MCF 10A (cell line): ENCODE measurements around the gene C19orf73. TPM values are rescaled to one million over a fixed set of nuclear protein-coding genes. Genes with fewer than 3 reads are reported as not detected.

ENCODE experiments used
- BruUV-seq: library from RNA; stranded (reverse); fragments of 400-500 nt; replicated peaks from 2 replicates; lab custom pipeline; 2021; lab: Mats Ljungman, UMichigan
- CTCF ChIA-PET: fragments of 300-600 bp; sonication (Branson Sonifier 250); formaldehyde crosslinking; extraction: SDS; loops from one replicate; lab custom pipeline; 2021; ENCODE audit warnings: antibody characterized with exemption, inconsistent platforms; lab: Yijun Ruan, JAX
- POLR2A ChIA-PET: fragments of 300-600, 350-650 bp; sonication (Branson Sonifier 250); formaldehyde crosslinking; extraction: SDS; loops from one replicate; lab custom pipeline; 2020; ENCODE audit warnings: antibody characterized with exemption, inconsistent platforms; lab: Yijun Ruan, JAX
- DNase-seq: peaks from one replicate; pipeline ENCODE4 v3.0.0-alpha.2; 2018; ENCODE audit not compliant: unreplicated experiment
- H3K27ac Mint-ChIP-seq: one replicate; pipeline ENCODE4 v1.8.0; 2022; ENCODE audit warnings: mild to moderate bottlenecking, low read depth, mixed read lengths; ENCODE audit not compliant: unreplicated experiment
- H3K27me3 Mint-ChIP-seq: one replicate; pipeline ENCODE4 v1.8.0; 2022; ENCODE audit warnings: mixed read lengths; ENCODE audit not compliant: insufficient read depth, unreplicated experiment
- H3K36me3 Mint-ChIP-seq: one replicate; pipeline ENCODE4 v1.8.0; 2022; ENCODE audit warnings: mild to moderate bottlenecking, moderate library complexity, mixed read lengths; ENCODE audit not compliant: insufficient read depth, unreplicated experiment
- H3K4me1 Mint-ChIP-seq: one replicate; pipeline ENCODE4 v1.8.0; 2022; ENCODE audit warnings: mixed read lengths; ENCODE audit not compliant: insufficient read depth, unreplicated experiment
- H3K4me3 Mint-ChIP-seq: one replicate; pipeline ENCODE4 v1.8.0; 2022; ENCODE audit warnings: mild to moderate bottlenecking, moderate library complexity, mixed read lengths; ENCODE audit not compliant: unreplicated experiment
- H3K9me3 Mint-ChIP-seq: one replicate; pipeline ENCODE4 v1.8.0; 2022; ENCODE audit warnings: mixed read lengths; ENCODE audit not compliant: unreplicated experiment
- CTCF ChIP-seq: fragments of 200-600 bp; IDR thresholded peaks from one replicate; pipeline ENCODE4 v1.8.0; 2022; ENCODE audit warnings: antibody characterized with exemption, mild to moderate bottlenecking; ENCODE audit not compliant: unreplicated experiment
- intact Hi-C: fragments of 100-400 bp; cut with micrococcal nuclease; formaldehyde crosslinking; loops from 2 replicates; pipeline ENCODE4 v1.14.1; 2022
- total RNA-seq: library from RNA; stranded (reverse); gene quantifications from 2 replicates; pipeline ENCODE4 v1.2.3, GENCODE V29; 2022

The C19orf73 gene
- total RNA-seq, 1 experiment from 2014 or later: 3.2 TPM

- intact Hi-C loops: no loop called here
Measured at GRCh38 chr19:49142866-49143335, 24.0 kb upstream of the C19orf73 start.

GRCh38 chr19:49141352-49141751 lies 22.4 kb upstream of the C19orf73 start:
- no TSS peak for BruUV-seq
- Mint-ChIP-seq H3K4me3 (no peak overlapping the region), H3K4me1 (peaks cover 19% of the 10 kb centered on the region), H3K36me3 (peaks cover 6% of the 10 kb centered on the region), H3K27ac (no peak overlapping the region), H3K27me3 (no peaks in the 10 kb centered on the region), H3K9me3 (no peaks in the 10 kb centered on the region)
- intact Hi-C loops: no loop called here
- ChIA-PET CTCF (interaction anchor here (0.6 to 1.4 kb wide), 3 partner anchors 9 to 141 kb away, joined by 3 to 7 read pairs (median 4); no protein-coding TSS in a partner anchor), POLR2A (interaction anchor here (0.7 to 1.0 kb wide), 3 partner anchors 10 to 31 kb away, joined by 3 to 4 read pairs (median 3); no protein-coding TSS in a partner anchor)
- DNase-seq: no peak
- TF ChIP-seq CTCF: no peak

More at GRCh38 chr19:49142866-49143335, 24.0 kb upstream of the C19orf73 start:
- Mint-ChIP-seq H3K4me3 (peak overlapping the region; percentile 85), H3K9me3 (no peaks in the 10 kb centered on the region), H3K27ac (peak overlapping the region; percentile 53), H3K27me3 (no peaks in the 10 kb centered on the region), H3K36me3 (peaks cover 6% of the 10 kb centered on the region), H3K4me1 (peaks cover 19% of the 10 kb centered on the region)
- DNase-seq: peak; percentile 96
- CTCF ChIA-PET: interaction anchor here (0.7 to 0.9 kb wide), 4 partner anchors 13 to 62 kb away, joined by 3 to 5 read pairs (median 3); no protein-coding TSS in a partner anchor
- POLR2A ChIA-PET: interaction anchor here (0.5 to 1.5 kb wide), 6 partner anchors 14 to 154 kb away, joined by 3 to 11 read pairs (median 4); partner anchors contain the start of genes GYS1 and RUVBL2
- no TSS peak for BruUV-seq
- TF ChIP-seq CTCF: no peak

DNA sequence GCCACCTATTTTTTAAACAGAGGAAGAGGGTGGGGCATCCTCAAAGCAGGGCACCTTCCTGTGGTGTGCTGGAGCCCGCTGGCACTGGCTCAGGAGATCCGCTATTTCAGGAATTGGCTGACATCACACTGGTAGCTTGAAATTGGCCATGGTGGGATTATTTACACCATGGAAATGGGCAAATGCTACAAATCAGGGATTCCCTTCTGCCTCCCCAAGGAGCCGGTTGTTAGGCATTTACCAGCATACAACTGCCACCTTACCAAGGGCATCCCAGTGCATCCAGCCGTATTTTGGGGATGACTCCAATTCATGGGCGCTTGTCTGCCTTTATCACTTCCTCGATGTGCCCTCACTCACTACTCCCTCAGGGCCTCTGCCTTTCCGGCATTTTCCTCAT lies 22.0 kb upstream of the C19orf73 start:
- H3K9me3 Mint-ChIP-seq: no peaks in the 10 kb centered on the region
- no peak for TF ChIP-seq CTCF
- H3K4me3 Mint-ChIP-seq: no peak overlapping the region
- intact Hi-C loops: no loop called here
- no peak overlapping the region for H3K27ac Mint-ChIP-seq
- no peaks in the 10 kb centered on the region for H3K27me3 Mint-ChIP-seq
- H3K4me1 Mint-ChIP-seq: peaks cover 23% of the 10 kb centered on the region
- H3K36me3 Mint-ChIP-seq: peaks cover 6% of the 10 kb centered on the region
- ChIA-PET POLR2A (interaction anchor here (0.7 to 1.0 kb wide), 3 partner anchors 10 to 31 kb away, joined by 3 to 4 read pairs (median 3); no protein-coding TSS in a partner anchor), CTCF (interaction anchor here (0.6 to 1.4 kb wide), 3 partner anchors 8 to 141 kb away, joined by 3 to 7 read pairs (median 4); no protein-coding TSS in a partner anchor)
- no TSS peak for BruUV-seq
- no peak for DNase-seq

DNA sequence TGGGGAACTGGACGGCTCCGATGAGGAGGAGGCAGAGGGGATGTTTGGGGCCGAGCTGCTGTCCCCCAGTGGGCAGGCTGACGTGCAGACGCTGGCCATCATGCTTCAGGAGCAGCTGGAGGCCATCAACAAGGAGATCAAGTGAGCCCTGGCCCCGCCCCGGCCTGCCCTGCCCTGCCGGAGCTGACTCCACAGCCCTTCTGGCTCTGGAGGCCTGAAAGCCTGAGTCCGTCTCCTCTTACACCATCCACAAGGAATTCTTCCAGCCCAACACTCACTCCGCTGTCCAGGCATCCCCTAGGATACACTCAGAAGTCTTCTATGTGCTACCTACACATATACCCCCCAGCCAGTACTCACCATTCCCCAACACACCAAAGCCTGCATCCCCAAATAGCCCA lies 17.8 kb upstream of the C19orf73 start:
- Mint-ChIP-seq H3K4me1 (peaks cover 7% of the 10 kb centered on the region), H3K9me3 (no peaks in the 10 kb centered on the region), H3K27ac (no peak overlapping the region), H3K36me3 (peaks cover 16% of the 10 kb centered on the region), H3K27me3 (no peaks in the 10 kb centered on the region), H3K4me3 (no peak overlapping the region)
- no peak for TF ChIP-seq CTCF
- ChIA-PET CTCF (interaction anchor here (1.1 kb wide), 1 partner anchor 39 kb away, joined by 4 read pairs; no protein-coding TSS in a partner anchor), POLR2A (interaction anchor here (0.7 kb wide), 1 partner anchor 817 kb away, joined by 3 read pairs; no protein-coding TSS in a partner anchor)
- intact Hi-C loops: no loop called here
- no TSS peak for BruUV-seq
- DNase-seq: no peak
